Mucosa of descending colon (tissue), 3 donors: Measurements from ENCODE around the gene TUBGCP6. TPM values are rescaled to one million over a fixed set of nuclear protein-coding genes. Genes with fewer than 3 reads are reported as not detected.

Source experiments
- ATAC-seq: fragments of 200-7000 bp; cut with Tn5 transposase; one replicate; pipeline ENCODE4 v1.9.1; 2020; ENCODE audit warnings: mild to moderate bottlenecking, moderate library complexity
- DNase-seq, 3 donors: peaks; one replicate each; pipeline ENCODE4 v3.0.0-alpha.2; 2020
- H3K36me3 ChIP-seq: fragments of 200-600 bp; one replicate; pipeline ENCODE4 v1.8.0; 2021; ENCODE audit warnings: low read depth, mild to moderate bottlenecking
- H3K4me1 ChIP-seq: fragments of 200-600 bp; one replicate; pipeline ENCODE4 v1.8.0; 2021; ENCODE audit warnings: low read depth, mild to moderate bottlenecking
- H3K4me3 ChIP-seq: fragments of 200-600 bp; one replicate; pipeline ENCODE4 v1.8.0; 2021; ENCODE audit warnings: mild to moderate bottlenecking
- H3K9me3 ChIP-seq: fragments of 200-600 bp; one replicate; pipeline ENCODE4 v1.8.0; 2021; ENCODE audit warnings: mild to moderate bottlenecking
- intact Hi-C, 2 donors: fragments of 100-400 bp; cut with DNase I in 1 of 2; cut with micrococcal nuclease in 1 of 2; formaldehyde crosslinking; loops; one replicate each; pipeline versions ENCODE4 v1.11.0 to v1.11.1; 2022; cut with DNase I, micrococcal nuclease
- total RNA-seq, 3 donors: library from RNA; stranded (reverse); fragmentation: NEBNext Ultra II Directional in 2 of 3; extraction: Animal tissue kit (Norgen Biotek cat#: 25700) in 2 of 3; gene quantifications; one replicate each; pipeline versions ENCODE4 v1.2.1 to v1.2.4, GENCODE V29; 2021 to 2023
- TF ChIP-seq, protein P1 (sequence below): fragments of 200-600 bp; IDR thresholded peaks from one replicate; pipeline ENCODE4 v1.8.0; 2022; ENCODE audit warnings: antibody characterized with exemption, mild to moderate bottlenecking
- donor health status: DM: no; HTN: no; CAD: no; lungs with moderate emphysema.
- donor health status: DM: no; HTN: no; CAD: no.
- donor health status: DM: no; HTN: yes; CAD: no.

Gene TUBGCP6
- total RNA-seq, 3 donors from 2014 or later = 34.5 to 41.6 (median 40.5) TPM

DNA sequence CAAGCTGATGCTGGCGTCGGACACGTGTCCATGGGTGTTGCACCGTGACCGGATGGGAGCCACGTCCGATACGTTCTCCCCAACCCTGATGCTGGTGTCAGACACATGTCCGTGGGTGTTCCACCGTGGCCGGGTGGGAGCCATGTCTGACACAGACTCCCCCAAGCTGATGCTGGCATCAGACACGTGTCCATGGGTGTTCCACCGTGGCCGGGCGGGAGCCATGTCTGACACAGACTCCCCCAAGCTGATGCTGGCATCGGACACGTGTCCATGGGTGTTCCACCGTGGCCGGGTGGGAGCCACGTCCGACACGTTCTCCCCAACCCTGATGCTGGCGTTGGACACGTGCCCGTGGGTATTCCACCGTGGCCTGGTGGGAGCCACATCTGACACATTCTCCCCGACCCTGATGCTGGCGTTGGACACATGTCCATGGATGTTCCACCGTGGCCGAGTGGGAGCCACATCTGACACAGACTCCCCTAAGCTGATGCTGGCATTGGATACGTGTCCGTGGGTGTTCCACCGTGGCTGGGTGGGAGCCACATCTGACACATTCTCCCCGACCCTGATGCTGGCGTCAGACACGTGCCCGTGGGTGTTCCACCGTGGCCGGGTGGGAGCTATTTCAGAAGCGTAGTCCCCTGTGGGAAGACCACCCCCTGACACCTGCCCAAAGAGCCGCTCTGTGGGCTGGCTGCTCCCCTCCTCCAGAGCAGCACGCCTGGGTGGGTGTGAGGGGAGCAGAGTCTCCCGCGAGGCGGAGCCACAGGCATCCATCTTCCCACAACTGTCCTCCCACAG is 24.0 kb downstream of the TUBGCP6 start:
- TF ChIP-seq, protein P1, sequence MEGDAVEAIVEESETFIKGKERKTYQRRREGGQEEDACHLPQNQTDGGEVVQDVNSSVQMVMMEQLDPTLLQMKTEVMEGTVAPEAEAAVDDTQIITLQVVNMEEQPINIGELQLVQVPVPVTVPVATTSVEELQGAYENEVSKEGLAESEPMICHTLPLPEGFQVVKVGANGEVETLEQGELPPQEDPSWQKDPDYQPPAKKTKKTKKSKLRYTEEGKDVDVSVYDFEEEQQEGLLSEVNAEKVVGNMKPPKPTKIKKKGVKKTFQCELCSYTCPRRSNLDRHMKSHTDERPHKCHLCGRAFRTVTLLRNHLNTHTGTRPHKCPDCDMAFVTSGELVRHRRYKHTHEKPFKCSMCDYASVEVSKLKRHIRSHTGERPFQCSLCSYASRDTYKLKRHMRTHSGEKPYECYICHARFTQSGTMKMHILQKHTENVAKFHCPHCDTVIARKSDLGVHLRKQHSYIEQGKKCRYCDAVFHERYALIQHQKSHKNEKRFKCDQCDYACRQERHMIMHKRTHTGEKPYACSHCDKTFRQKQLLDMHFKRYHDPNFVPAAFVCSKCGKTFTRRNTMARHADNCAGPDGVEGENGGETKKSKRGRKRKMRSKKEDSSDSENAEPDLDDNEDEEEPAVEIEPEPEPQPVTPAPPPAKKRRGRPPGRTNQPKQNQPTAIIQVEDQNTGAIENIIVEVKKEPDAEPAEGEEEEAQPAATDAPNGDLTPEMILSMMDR = no peak
- Histone ChIP-seq H3K36me3 (peaks cover 22% of the 10 kb centered on the region), H3K9me3 (no peaks in the 10 kb centered on the region), H3K4me1 (no peaks in the 10 kb centered on the region), H3K4me3 (no peak overlapping the region)
- DNase-seq (no peak), ATAC-seq (no peak)
- intact Hi-C loops = no loop called here

DNA sequence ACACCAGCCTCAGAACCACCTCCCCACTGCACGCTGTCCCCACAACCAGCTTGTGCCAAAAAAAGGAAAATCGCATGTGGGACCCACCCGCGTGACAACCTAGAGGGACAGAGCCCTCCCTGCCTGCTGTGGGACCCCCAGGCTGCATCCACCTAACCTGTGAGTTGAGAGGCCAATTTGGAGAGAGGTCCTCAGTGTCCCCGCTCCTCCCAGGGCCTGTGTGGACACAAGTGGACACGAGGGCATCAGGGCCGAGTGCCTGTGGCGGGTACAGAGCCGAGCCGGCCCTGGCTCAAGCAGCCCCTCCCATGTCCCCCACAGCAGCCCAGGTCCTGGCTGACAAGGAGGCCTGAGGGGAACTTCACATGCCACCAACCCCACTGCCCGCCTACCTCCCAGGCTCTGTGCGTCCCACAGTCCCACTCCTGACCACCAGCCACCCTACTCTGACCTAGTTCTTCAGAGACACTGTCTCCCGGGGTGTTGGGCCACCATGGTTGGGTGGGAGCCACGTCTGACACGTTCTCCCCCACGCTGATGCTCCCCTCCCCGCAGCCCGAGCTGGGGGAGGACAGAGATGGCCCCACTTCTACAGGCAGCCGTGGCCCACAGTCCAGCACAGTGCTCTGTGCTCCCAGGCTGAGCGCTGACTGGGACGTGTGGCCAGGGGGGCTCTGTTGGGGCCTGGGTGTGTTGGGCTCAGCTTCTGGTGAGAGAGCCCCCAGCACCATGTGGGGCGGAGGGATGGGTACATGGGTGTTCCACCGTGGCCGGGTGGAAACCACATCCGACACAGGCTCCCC is 24.8 kb downstream of the TUBGCP6 start:
- TF ChIP-seq, protein P1 = no peak
- Histone ChIP-seq H3K4me1 (no peaks in the 10 kb centered on the region), H3K36me3 (peaks cover 22% of the 10 kb centered on the region), H3K4me3 (no peak overlapping the region), H3K9me3 (no peaks in the 10 kb centered on the region)
- intact Hi-C loops = no loop called here
- DNase-seq = no peak
- ATAC-seq = no peak

DNA sequence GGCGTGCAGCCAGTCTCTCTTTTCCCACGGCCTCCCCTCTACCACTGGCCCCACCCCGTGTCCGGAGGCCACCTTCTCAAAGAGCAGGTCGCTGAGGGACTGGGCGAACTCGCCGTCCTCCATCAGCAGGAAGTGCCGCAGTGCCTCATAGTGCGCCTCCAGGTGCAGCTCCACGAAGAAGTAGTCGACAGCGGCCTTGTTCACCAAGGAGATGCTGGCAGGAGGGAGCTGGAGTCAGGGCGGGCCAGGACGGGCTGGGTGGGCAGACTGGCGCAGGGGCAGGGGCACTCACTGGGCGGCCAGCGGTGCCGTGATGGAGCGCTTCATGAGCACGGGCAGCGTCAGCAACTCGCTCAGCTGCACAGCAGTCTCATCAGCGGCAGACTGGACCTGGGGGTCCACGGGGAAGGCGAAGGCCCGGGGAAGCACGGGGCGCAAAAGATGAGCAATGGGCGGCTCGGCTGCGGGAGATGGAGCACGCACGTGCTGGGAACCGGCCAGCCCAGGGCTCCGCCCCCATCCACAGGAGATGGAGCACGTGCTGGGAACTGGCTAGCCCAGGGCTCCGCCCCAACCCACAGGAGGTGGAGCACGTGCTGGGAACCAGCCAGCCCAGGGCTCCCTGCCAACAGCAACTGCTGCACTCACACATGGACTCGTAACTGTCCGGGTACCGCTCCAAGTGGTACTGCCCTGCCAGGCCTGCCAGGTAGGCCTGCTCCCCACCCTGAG is 25.7 kb downstream of the TUBGCP6 start:
- DNase-seq (peak; percentile 89 to 94 (median 91)), ATAC-seq (peak; percentile 92)
- Histone ChIP-seq H3K36me3 (peaks cover 22% of the 10 kb centered on the region), H3K4me1 (no peaks in the 10 kb centered on the region), H3K9me3 (no peaks in the 10 kb centered on the region), H3K4me3 (no peak overlapping the region)
- TF ChIP-seq, protein P1 = no peak
- intact Hi-C loops = no loop called here

DNA sequence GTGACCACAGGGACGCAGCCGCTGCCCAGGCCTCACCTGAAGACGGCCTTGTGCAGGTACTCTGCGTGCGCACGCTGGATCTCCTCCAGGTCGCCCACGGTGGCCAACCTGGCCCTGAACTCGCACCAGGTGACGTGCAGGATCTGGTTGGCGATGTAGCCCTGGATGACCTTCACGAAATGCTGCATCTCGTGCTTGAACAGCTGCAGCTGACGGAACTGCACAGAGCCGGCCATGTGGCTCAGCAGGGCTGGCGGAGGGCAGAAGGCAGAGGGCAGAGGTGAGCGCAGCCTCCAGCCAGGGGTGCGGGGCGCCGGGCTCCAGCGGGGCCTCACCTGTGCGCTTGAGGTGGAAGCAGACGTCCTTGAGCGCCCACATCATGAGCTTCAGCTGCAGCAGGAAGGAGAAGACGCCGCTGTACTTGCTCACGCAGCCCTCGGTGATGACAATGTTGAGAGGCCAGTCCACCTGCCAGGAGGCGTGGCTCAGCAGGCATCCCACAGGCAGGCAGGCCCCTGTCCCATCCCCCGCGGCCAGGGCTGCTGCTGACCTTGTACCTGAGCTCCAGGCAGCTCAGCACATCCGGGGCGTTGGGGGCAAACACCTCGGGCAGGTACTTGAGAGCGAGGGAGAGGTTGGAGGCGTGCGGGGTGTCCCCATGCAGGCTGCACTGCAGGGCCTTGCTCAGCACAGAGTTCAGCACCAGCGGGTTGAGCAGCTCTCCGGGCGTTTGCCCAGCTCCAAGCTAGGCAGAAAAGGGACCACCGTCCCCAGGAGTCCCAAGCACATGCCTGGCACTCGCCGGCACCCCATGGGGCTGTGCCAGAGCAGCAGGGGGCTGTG is 26.4 kb downstream of the TUBGCP6 start:
- ATAC-seq = peak; percentile 4

More for the DNA sequence above, 26.4 kb downstream of the TUBGCP6 start:
- H3K9me3 ChIP-seq = no peaks in the 10 kb centered on the region
- intact Hi-C loops = no loop called here
- H3K4me3 ChIP-seq = no peak overlapping the region
- peaks cover 22% of the 10 kb centered on the region for H3K36me3 ChIP-seq
- TF ChIP-seq, protein P1 = no peak
- no peaks in the 10 kb centered on the region for H3K4me1 ChIP-seq
- no peak for DNase-seq
